NT2/D1 (cell line): Measurements from ENCODE around the gene CGNL1.

Experiments used
- SUZ12 ChIP-seq: IDR thresholded peaks from 2 replicates; pipeline ENCODE4 v1.6.1; 2011; ENCODE audit not compliant: insufficient read length, insufficient read depth; ENCODE audit errors: extremely low read depth
- YY1 ChIP-seq: IDR thresholded peaks from 2 replicates; pipeline ENCODE4 v1.6.1; 2011; ENCODE audit not compliant: insufficient read length, insufficient read depth
- ZNF274 ChIP-seq: IDR thresholded peaks from 2 replicates; pipeline ENCODE4 v1.6.1; 2011; ENCODE audit warnings: mild to moderate bottlenecking, low read depth, low read length

- TF ChIP-seq YY1 (no peak), ZNF274 (no peak), SUZ12 (no peak)
These were observed 158.0 kb downstream of the CGNL1 start for GRCh38 chr15:57534281-57534680.
